HG02642 (cell line): ENCODE results near the gene CHRNE.
"Not testable (repeated sequence)": the region's sequence is repeated elsewhere in the genome, so short reads cannot be mapped to it uniquely, and the experiment has no call there.

ENCODE experiments used
- ATAC-seq: cut with Tn5 transposase; IDR thresholded peaks from one replicate; pipeline ENCODE4 v1.9.1; 2021; ENCODE audit warnings: mild to moderate bottlenecking; ENCODE audit not compliant: unreplicated experiment, poor library complexity

Gene CHRNE

DNA sequence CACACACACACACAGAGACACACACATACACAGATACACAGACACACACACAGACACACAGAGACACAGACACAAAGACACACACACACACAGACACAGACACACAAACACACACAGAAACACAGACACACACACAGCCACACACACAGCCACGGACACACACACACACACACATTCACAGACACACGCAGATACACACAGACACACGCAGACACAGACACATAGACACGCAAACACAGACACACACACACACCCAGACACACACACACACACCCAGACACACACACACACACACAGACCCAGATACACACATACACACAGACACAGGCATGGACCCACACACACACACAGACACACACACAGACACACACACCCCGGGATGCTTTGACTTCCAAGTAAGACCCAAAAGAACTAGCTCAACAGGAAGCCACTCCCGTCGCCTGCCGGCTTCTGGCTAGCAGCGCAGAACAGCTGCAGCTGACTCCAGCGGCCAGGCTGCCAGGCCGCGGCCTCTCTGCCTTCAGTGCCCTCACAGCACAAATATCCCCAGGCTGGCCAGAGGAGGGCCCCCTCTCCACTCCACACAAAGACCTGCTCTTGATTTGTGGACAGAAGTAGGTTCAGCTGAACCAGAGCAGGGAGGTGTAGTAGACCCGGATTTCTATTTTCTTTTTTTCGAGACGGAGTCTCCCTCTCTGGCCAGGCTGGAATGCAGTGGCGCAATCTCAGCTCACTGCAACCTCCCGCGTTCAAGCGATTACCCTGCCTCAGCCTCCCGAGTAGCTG lies 6.0 kb upstream of the CHRNE start:
- ATAC-seq = peak; percentile 64

DNA sequence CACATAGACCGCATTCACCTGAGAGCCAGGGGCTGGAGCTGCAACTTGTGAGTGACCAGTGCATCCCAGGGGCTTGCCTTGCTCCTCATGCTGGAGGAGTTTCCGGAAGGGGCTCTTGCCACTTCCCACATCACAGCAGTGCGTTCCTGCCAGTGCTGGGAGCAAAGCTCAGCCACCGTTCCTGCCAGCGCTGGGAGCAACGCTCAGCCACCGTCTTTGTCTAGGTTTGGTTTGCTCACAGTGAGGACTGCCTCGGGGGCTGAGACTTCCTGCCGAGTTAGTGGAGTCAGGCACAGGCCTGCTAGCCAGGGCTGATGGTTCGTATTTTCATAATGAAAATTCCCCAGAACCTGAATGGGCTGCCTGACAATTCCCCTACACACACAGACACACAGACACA lies 5.4 kb upstream of the CHRNE start:
- ATAC-seq = no peak

GRCh38 chr17:4906642-4907041 lies 3.7 kb upstream of the CHRNE start:
- not testable (repeated sequence) for ATAC-seq

DNA sequence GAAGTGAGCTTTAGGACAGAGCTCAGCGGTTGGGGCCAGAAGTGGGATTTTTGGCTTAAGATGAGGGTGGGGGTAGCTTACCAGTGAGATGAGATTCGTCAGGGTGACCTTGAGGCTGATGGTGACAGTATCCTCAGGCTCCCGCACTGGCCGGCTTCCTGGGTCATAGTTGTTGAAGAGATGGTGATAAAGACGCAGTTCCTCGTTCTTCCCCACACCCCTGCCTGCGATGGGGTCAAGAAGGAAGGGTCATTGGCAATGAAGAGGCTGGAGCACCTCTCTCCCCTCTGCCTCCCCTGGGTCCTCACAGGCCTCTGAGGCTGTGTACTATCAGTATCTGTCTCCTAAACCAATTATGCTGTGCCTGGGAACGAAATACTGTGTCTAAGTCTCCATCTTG lies 358 bp downstream of the CHRNE start:
- ATAC-seq = no peak

DNA sequence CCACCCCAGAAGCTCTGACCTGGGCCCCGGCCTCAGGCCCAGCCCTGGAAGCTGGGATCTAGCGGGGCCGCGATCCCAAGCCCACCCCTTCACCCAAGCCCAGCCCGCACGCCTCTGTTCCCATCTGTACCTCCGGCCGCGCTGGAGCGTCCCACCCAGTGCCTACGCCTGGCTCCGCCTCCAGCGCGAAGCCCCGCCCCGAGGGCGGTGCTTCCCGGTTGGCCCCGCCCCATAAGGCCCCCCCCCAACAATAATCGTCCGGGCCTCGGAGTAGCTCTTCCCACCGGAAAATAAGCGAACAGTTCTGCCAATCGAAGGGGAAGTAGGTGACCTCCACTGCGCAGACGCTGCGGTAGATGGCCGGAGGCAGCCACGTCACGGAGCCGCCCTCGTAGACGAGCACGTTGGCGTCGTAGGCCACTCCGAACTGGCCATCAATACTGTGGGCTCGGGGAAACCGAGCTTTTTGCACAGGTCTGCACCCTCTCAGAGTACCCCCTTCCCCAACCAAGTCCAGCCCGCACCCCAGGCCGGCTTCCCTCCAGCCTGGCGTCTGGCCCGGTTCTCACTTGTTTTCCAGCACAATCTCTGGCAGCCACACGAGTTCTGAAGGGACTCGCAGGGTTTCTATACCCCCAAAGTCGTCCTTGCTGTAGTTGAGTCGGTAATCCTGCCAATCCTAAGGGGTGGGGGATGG lies 1.1 kb downstream of the CHRNE start:
- ATAC-seq = no peak

GRCh38 chr17:4901108-4901647 lies 1.7 kb downstream of the CHRNE start:
- ATAC-seq = no peak

GRCh38 chr17:4900231-4901107 lies 2.4 kb downstream of the CHRNE start:
- no peak for ATAC-seq

DNA sequence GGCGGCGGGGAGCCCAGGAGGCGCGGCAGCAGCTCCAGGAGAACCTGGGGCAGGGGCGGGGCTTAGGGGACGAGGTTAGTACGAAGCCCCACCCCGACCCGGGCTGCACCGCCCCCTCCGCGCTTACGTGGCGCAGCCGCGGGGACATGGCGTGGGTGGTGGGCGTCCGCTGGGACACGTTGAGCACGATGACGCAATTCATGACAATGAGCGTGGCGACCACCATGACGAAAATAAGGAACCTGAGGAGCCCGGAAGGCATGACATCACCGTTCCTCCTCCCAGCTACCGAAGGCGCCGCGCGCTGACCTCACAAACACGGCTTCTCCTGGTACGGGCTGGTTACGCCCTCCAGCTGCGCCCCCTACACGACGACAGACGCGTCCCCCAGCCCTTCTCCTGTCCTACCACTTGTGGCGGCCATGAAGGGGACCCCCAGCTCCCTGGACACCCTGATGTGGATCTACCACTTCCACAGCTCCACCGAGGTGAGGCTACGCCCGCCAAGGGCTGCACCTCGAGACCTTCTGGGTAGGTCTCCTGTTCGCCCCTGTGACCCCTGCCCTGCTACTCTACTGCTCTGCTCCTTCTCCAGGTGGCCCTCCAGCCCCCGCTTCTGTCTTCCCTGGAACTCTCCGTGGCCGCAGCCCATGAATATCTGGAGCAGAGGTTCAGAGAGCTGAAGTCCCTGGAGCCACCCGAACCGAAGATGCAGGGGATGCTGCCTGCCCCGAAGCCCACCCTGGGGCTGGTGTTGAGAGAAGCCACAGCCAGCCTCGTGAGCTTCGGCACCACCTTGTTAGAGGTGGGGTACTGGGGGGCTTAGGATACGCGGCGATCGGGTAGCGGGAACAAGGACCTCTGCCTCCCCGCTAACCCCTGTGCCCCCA lies 3.3 kb downstream of the CHRNE start, which contains the start of gene C17orf107:
Gene C17orf107, plus strand, starts transcription at position 196 of the 890 bp plus-strand sequence. Its CDS starts 227 bp downstream, at position 423.
- peak; percentile 60 for ATAC-seq

DNA sequence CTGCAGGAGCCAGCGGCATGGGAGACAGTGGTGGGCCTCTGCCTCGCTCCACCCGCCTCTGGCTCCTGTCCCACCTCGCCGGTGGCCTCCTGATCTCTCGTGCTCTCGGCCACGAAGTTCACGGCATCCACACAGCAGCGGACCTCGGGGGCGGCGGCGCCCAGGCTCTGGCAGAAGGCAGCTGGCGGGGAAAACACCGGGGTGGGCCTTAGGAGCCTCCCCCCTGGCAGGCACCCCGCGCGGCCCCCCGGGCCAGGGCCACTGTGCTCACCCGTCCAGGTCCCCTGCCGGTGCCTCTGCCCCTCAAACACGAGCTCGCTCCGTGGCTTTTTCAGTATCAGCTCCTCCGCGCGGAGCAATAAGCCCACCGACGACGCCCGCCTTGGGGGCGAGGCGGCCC lies 4.0 kb downstream of the CHRNE start:
- ATAC-seq = no peak

DNA sequence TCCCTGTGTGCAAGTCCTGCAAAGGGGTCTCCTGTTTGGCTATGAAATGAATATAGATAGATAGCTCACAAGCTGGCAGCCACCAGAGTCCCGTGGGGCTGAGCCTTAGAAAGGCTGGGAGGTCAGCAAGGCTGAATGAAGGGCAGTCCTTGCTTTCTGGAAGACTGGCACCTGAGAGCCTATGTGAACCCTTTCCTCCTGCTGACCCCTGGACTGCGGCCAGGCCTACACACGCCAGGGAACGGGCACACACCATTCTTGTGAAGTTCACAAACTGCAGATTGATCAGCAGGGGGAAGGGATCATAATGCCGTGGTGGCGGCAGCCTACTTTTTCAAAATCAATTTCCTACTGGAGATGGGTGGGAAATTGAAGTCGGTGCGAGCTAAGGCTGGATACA lies 4.5 kb downstream of the CHRNE start:
- ATAC-seq = no peak

- no peak for ATAC-seq
Measured at GRCh38 chr17:4897785-4898184, 5.1 kb downstream of the CHRNE start.

DNA sequence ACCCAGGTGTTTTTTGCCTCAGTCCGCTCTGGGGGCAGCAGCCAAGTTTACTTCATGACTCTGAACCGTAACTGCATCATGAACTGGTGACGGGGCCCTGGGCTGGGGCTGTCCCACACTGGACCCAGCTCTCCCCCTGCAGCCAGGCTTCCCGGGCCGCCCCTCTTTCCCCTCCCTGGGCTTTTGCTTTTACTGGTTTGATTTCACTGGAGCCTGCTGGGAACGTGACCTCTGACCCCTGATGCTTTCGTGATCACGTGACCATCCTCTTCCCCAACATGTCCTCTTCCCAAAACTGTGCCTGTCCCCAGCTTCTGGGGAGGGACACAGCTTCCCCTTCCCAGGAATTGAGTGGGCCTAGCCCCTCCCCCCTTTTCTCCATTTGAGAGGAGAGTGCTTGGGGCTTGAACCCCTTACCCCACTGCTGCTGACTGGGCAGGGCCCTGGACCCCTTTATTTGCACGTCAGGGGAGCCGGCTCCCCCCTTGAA lies 5.7 kb downstream of the CHRNE start:
- no peak for ATAC-seq

- no peak for ATAC-seq
Measured at GRCh38 chr17:4896332-4897197, 6.3 kb downstream of the CHRNE start.

- no peak for ATAC-seq
Measured at GRCh38 chr17:4895657-4896331, 7.1 kb downstream of the CHRNE start.

DNA sequence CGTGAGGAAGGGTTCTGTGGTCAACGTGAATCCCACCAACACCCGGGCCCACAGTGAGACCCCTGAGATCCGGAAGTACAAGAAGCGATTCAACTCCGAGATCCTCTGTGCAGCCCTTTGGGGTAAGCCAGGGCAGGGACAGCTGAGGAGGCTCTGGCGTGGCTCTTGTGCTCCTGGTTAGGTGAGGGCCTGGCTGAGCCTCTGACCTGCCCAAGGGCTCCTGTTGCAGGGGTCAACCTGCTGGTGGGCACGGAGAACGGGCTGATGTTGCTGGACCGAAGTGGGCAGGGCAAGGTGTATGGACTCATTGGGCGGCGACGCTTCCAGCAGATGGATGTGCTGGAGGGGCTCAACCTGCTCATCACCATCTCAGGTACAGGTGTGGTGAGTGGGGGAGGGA lies 7.8 kb downstream of the CHRNE start:
- ATAC-seq = no peak

DNA sequence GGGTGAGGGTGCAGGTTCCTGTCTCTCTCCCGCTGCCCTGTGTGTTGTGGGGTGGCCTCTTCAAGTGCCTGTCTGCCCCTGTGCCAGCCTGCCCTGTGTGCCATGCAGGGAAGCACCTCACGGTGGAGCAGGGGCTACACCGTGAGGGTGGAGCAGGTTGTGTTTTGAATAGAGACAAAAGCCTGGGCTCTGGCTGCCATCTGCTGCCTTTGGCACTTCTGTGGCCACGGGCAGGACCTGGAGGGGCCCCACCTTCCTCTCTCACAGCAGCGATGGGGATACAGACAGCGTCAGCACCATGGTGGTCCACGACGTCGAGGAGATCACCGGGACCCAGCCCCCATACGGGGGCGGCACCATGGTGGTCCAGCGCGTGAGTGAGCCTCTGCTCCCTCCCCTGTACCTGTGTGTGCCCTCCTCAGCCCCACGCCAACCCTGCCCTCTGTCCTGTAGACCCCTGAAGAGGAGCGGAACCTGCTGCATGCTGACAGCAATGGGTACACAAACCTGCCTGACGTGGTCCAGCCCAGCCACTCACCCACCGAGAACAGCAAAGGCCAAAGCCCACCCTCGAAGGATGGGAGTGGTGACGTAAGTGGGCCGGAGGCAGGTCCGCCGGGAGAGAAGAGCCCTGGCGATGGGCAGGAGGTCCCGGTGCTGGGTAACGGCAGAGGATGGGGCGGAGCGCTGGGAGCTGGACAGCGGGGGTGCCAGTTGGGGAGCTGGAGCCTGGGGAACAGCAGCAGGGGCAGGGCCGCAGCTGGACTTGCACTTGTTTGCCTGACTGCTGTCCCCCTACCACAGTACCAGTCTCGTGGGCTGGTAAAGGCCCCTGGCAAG lies 9.0 kb downstream of the CHRNE start:
- no peak for ATAC-seq

- ATAC-seq = no peak
Measured at GRCh38 chr17:4893272-4893671, 9.6 kb downstream of the CHRNE start.
